ENCODE results near the gene RYR1. TPM values are rescaled to one million over a fixed set of nuclear protein-coding genes. Genes with fewer than 3 reads are reported as not detected.

The RYR1 gene
- total RNA-seq, 1 experiment from 2014 or later: not detected

DNA sequence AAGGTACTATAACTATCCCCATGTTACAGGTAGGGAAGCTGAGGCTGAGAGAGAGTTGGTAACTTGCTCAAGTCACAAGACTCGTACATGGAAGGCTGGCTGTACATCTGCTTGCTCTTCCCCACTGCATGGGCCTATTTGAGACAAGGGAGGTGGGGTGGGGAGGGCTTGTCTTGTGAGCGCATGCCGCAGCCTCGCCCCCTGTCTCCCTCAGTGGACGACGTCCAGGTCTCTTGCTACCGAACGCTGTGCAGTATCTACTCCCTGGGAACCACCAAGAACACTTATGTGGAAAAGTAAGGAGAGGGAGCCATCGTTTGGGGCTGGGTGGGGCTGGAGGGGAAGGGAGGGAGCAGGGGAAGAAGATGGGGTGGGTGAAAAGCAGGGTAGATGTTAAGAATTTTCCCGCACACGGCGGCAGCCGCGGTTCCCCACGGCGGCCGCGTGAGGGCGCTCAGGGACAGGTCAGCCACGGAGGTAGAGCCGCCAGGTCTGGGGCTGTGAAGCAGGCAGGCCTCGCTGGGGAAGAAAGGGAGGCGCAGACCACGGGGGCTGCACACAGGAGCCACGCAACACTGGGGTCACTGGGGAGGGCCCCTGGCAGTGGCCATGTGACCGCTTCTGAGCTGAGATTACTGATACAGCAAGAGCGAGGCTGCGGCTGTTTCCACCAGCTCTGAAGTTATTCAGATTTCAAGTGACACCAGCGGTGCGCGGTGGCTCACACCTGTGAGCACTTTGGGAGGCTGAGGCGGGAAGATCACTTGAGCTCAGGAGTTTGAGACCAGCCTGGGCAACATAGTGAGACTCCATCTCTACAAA lies 81.5 kb downstream of the RYR1 start:
- no peak overlapping the region for H3K9ac ChIP-seq (ENCODE audit: low read length)
- no TSS peak for BruUV-seq (replicated peaks)
- H3K9me3 ChIP-seq (ENCODE audit: low read length): no peaks in the 10 kb centered on the region
- TF ChIP-seq EZH2phosphoT487 (IDR thresholded peaks at IDR 0.05; ENCODE audit: borderline replicate concordance, low read length) (no peak), CTCF (conservative IDR thresholded peaks at IDR 0.05; ENCODE audit: low read depth, low read length) (peak; percentile 70)
- peak overlapping the region; percentile 75 for H2AFZ ChIP-seq (ENCODE audit: low read length)
- peak; percentile 69 for DNase-seq
- no peaks in the 10 kb centered on the region for H4K20me1 ChIP-seq (ENCODE audit: low read length)
- ChIA-PET CTCF (no interaction called here), POLR2A (ENCODE audit: unreplicated experiment) (no interaction called here)
- H3K79me2 ChIP-seq (ENCODE audit: low read length): no peaks in the 10 kb centered on the region
- H3K4me1 ChIP-seq (ENCODE audit: insufficient read depth, low read length): no peaks in the 10 kb centered on the region
- H3K4me3 ChIP-seq (ENCODE audit: low read length): no peak overlapping the region
- intact Hi-C loops (cut with micrococcal nuclease): no loop called here
- peak; percentile 91 for ATAC-seq
- no peaks in the 10 kb centered on the region for H3K36me3 ChIP-seq (ENCODE audit: low read depth, low read length)
- H3K4me2 ChIP-seq (ENCODE audit: low read length): peak overlapping the region; percentile 51; the same call in 1 of the 2 replicates
- H3K9me2 ChIP-seq (replicated peaks; ENCODE audit: low read length): no peaks in the 10 kb centered on the region
- H3K27me3 ChIP-seq (ENCODE audit: low read length): no peaks in the 10 kb centered on the region
- no peaks in the 10 kb centered on the region for H3F3A ChIP-seq (ENCODE audit: low read length, unreplicated experiment)
- no peak overlapping the region for H3K27ac ChIP-seq (ENCODE audit: low read length)

DNA sequence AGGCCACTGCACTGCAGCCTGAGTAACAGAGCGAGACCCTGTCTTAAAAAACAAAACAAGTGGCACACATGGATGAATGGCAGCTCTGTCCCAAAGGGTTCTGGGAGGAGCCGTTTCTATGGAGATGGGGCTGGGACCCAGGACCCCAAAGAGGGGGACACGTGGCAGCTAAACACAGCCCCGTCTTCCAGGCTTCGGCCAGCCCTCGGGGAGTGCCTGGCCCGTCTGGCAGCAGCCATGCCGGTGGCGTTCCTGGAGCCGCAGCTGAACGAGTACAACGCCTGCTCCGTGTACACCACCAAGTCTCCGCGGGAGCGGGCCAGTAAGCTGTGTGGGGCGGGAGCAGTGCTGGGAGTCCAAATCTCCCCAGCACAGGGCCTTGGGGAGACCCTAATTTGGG lies 82.4 kb downstream of the RYR1 start:
- Histone ChIP-seq H3K79me2 (ENCODE audit: low read length) (no peaks in the 10 kb centered on the region), H4K20me1 (ENCODE audit: low read length) (no peaks in the 10 kb centered on the region), H3K27me3 (ENCODE audit: low read length) (no peaks in the 10 kb centered on the region), H3F3A (ENCODE audit: low read length, unreplicated experiment) (no peaks in the 10 kb centered on the region), H3K4me1 (ENCODE audit: insufficient read depth, low read length) (no peaks in the 10 kb centered on the region), H2AFZ (ENCODE audit: low read length) (no peak overlapping the region), H3K4me3 (ENCODE audit: low read length) (no peak overlapping the region), H3K27ac (ENCODE audit: low read length) (no peak overlapping the region), H3K36me3 (ENCODE audit: low read depth, low read length) (no peaks in the 10 kb centered on the region), H3K9me2 (replicated peaks; ENCODE audit: low read length) (no peaks in the 10 kb centered on the region), H3K9me3 (ENCODE audit: low read length) (no peaks in the 10 kb centered on the region), H3K4me2 (ENCODE audit: low read length) (no peak overlapping the region), H3K9ac (ENCODE audit: low read length) (no peak overlapping the region)
- ChIA-PET CTCF (no interaction called here), POLR2A (ENCODE audit: unreplicated experiment) (no interaction called here)
- no peak for TF ChIP-seq CTCF (conservative IDR thresholded peaks at IDR 0.05; ENCODE audit: low read depth, low read length)
- TF ChIP-seq EZH2phosphoT487 (IDR thresholded peaks at IDR 0.05; ENCODE audit: borderline replicate concordance, low read length): no peak
- no peak for TF ChIP-seq EZH2 (IDR thresholded peaks at IDR 0.05; ENCODE audit: low read length, unreplicated experiment)
- no peak for ATAC-seq
- intact Hi-C loops (cut with micrococcal nuclease): no loop called here
- no peak for DNase-seq
- no TSS peak for BruUV-seq (replicated peaks)

DNA sequence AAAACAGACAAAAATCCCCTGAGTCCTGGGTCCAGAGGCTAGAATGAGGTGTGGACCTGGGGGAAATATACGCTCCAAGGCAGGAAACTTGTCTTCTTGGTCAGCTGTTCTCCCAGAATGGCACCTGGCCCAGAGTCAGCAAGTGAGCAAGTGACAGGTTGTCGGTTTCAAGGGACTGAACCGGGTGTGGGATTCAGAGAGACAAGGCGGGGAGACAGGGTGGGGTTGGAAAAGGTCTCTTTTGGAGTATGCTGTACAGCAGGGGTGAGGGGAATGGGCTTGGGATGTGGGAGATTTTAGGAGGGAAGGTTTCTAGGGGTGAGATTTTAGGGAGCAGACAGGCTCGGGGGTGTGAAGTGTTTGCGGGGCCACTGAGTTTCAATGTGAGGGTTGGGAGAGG lies 83.3 kb downstream of the RYR1 start:
- intact Hi-C loops (cut with micrococcal nuclease): no loop called here

More for the DNA sequence above, 83.3 kb downstream of the RYR1 start:
- BruUV-seq (replicated peaks): no TSS peak
- Histone ChIP-seq H3K9ac (ENCODE audit: low read length) (no peak overlapping the region), H3K27ac (ENCODE audit: low read length) (no peak overlapping the region), H3K4me1 (ENCODE audit: insufficient read depth, low read length) (no peaks in the 10 kb centered on the region), H3K4me3 (ENCODE audit: low read length) (no peak overlapping the region), H3K9me2 (replicated peaks; ENCODE audit: low read length) (no peaks in the 10 kb centered on the region), H4K20me1 (ENCODE audit: low read length) (no peaks in the 10 kb centered on the region), H3K4me2 (ENCODE audit: low read length) (no peak overlapping the region), H3K79me2 (ENCODE audit: low read length) (no peaks in the 10 kb centered on the region), H3F3A (ENCODE audit: low read length, unreplicated experiment) (no peaks in the 10 kb centered on the region), H3K36me3 (ENCODE audit: low read depth, low read length) (no peaks in the 10 kb centered on the region), H3K9me3 (ENCODE audit: low read length) (no peaks in the 10 kb centered on the region), H2AFZ (ENCODE audit: low read length) (no peak overlapping the region), H3K27me3 (ENCODE audit: low read length) (no peaks in the 10 kb centered on the region)
- ChIA-PET CTCF (no interaction called here), POLR2A (ENCODE audit: unreplicated experiment) (no interaction called here)
- no peak for DNase-seq
- no peak for TF ChIP-seq EZH2phosphoT487 (IDR thresholded peaks at IDR 0.05; ENCODE audit: borderline replicate concordance, low read length)
- ATAC-seq: no peak

Data from PC-3 (cell line).